ENCODE results near the gene JPH3.

Gene JPH3

GRCh38 chr16:87625241-87625797, 23.0 kb downstream of the JPH3 start:
- DNase-seq (ENCODE audit: extremely low read depth in 1 of 2, low read depth in 1 of 2) = no peak

- no peak for DNase-seq (ENCODE audit: extremely low read depth in 1 of 2, low read depth in 1 of 2)
Observed at GRCh38 chr16:87626401-87626800, 24.1 kb downstream of the JPH3 start.

- no peak for DNase-seq (ENCODE audit: extremely low read depth in 1 of 2, low read depth in 1 of 2)
Observed at GRCh38 chr16:87626905-87627304, 24.6 kb downstream of the JPH3 start.

- no peak for DNase-seq (ENCODE audit: extremely low read depth in 1 of 2, low read depth in 1 of 2)
Observed at GRCh38 chr16:87627542-87628245, 25.4 kb downstream of the JPH3 start.

- DNase-seq (ENCODE audit: extremely low read depth in 1 of 2, low read depth in 1 of 2) = no peak
Observed at GRCh38 chr16:87628246-87628923, 26.1 kb downstream of the JPH3 start.

GRCh38 chr16:87628940-87629339, 26.6 kb downstream of the JPH3 start:
- no peak for DNase-seq (ENCODE audit: extremely low read depth in 1 of 2, low read depth in 1 of 2)

- no peak for DNase-seq (ENCODE audit: extremely low read depth in 1 of 2, low read depth in 1 of 2)
Observed at GRCh38 chr16:87631067-87631466, 28.8 kb downstream of the JPH3 start.

GRCh38 chr16:87634411-87634810, 32.1 kb downstream of the JPH3 start:
- no peak for DNase-seq (ENCODE audit: extremely low read depth in 1 of 2, low read depth in 1 of 2)

- DNase-seq (ENCODE audit: extremely low read depth in 1 of 2, low read depth in 1 of 2) = peak; percentile 31 to 49
Observed at GRCh38 chr16:87635541-87636049, 33.3 kb downstream of the JPH3 start.

GRCh38 chr16:87636050-87636684, 33.9 kb downstream of the JPH3 start:
- DNase-seq (ENCODE audit: extremely low read depth in 1 of 2, low read depth in 1 of 2) = peak; percentile 62 to 68

- DNase-seq (ENCODE audit: extremely low read depth in 1 of 2, low read depth in 1 of 2) = no peak
Observed at GRCh38 chr16:87636741-87637140, 34.4 kb downstream of the JPH3 start.

GRCh38 chr16:87637357-87637756, 35.0 kb downstream of the JPH3 start:
- DNase-seq (ENCODE audit: extremely low read depth in 1 of 2, low read depth in 1 of 2) = no peak

GRCh38 chr16:87638736-87639135, 36.4 kb downstream of the JPH3 start:
- no peak for DNase-seq (ENCODE audit: extremely low read depth in 1 of 2, low read depth in 1 of 2)

GRCh38 chr16:87641721-87642120, 39.4 kb downstream of the JPH3 start:
- DNase-seq (ENCODE audit: extremely low read depth in 1 of 2, low read depth in 1 of 2) = no peak

GRCh38 chr16:87642491-87642890, 40.2 kb downstream of the JPH3 start:
- no peak for DNase-seq (ENCODE audit: extremely low read depth in 1 of 2, low read depth in 1 of 2)

GRCh38 chr16:87644186-87644585, 41.9 kb downstream of the JPH3 start:
- no peak for DNase-seq (ENCODE audit: extremely low read depth in 1 of 2, low read depth in 1 of 2)

- no peak for DNase-seq (ENCODE audit: extremely low read depth in 1 of 2, low read depth in 1 of 2)
Observed at GRCh38 chr16:87644596-87644995, 42.3 kb downstream of the JPH3 start.

- DNase-seq (ENCODE audit: extremely low read depth in 1 of 2, low read depth in 1 of 2) = no peak
Observed at GRCh38 chr16:87645802-87646201, 43.5 kb downstream of the JPH3 start.

GRCh38 chr16:87647431-87648185, 45.3 kb downstream of the JPH3 start:
- DNase-seq (ENCODE audit: extremely low read depth in 1 of 2, low read depth in 1 of 2) = no peak

GRCh38 chr16:87648236-87648635, 45.9 kb downstream of the JPH3 start:
- no peak for DNase-seq (ENCODE audit: extremely low read depth in 1 of 2, low read depth in 1 of 2)

Measured in activated CD8-positive, alpha-beta memory T cell treated with anti-CD3 and anti-CD28 coated beads for 1 hour (primary cell).